GM21717 (cell line): ENCODE measurements around the gene APLN.

Experiments
- ATAC-seq: cut with Tn5 transposase; IDR thresholded peaks from one replicate; pipeline ENCODE4 v1.9.1; 2021; ENCODE audit warnings: mild to moderate bottlenecking, moderate library complexity; ENCODE audit not compliant: unreplicated experiment

Gene APLN, protein sequence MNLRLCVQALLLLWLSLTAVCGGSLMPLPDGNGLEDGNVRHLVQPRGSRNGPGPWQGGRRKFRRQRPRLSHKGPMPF

DNA sequence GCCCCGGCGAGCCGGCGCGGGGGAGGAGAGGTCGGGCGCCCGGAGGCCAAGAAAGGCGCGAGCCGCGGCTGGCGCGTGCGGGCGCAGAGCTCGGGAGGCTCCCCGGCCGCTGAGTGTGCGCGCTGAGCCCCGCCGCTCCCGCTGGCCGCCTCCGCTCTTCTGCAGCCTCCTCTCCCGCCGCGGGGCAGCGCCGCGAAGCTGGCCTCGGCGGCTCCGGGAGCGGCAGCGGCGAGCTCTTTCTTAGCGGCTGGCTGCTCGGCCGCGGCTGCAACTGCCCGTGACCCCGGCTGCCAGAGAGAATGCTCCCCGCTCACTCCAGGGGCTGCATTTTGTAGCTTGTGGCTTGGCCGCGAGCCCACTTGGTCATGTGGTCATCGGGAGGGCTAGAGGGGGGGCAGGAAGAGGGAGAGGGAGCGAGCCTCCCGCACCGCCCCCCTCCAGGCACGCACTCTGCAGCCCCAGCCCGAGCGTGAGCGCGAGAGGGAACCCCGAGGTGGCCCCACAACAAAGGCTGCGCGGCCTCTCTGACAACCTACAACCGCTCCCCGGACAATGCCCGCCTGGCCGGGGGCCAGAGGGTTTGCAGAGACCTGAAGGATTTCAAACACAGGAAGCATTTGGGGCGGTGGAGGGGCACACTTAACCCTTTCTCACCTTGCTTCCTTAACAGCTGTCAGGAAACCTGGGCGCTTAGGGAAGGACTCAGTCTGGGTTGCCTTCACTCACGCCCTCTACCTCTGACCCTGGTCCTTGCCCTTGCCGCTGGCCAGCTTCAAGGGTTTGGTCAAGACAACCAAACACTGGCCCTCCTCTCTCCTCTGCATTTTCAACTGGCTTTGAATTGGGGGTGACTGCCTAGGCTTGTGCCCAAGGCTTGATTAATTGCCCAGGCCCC, at the start of gene APLN:
TSS of gene APLN (minus strand) at position 305 of the 895 bp plus-strand sequence. CDS start 326 bp downstream, outside the sequence.
- no peak for ATAC-seq

DNA sequence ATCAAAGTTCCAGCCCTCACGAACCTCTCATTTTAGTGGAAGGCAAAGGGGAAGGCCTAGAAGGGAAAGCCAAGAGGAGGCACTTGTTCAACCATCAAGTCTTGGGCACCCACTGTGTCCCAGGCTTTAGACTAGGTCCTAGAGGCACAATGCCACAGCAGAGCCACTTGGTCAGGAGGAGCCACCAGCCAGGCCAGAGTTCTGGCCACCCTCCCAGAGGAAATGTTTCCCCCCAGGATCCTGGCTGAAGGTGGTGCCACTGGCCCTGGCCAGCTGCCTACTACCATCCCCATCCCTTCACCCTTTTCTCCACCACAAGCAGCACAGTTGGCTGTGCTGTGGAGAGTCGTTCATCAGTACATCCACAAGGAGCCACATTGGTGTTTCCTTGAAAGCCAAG, 49.7 kb upstream of the APLN start:
- ATAC-seq, result no peak

DNA sequence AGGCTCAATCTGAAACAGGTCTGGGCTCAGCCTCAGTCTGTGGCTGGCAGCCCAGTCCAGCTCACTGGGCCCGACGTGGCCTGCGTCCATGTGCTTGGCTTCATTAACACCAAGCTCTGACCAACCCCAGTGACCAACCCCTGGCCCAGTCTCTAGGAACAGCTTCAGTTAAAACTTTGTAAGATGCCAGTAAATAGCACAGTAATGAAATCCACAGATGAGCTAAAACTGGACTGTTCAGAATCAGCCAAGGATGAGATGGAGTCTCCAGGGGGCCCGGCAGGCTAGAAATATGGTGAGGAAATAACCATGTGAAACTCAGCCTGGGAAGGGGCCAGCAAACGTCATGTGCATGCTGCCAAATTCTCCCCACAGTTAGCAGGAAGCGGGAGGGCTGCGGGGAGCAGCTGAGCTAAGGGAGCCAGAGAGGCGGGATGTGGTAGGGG, 46.9 kb upstream of the APLN start:
- no peak for ATAC-seq

DNA sequence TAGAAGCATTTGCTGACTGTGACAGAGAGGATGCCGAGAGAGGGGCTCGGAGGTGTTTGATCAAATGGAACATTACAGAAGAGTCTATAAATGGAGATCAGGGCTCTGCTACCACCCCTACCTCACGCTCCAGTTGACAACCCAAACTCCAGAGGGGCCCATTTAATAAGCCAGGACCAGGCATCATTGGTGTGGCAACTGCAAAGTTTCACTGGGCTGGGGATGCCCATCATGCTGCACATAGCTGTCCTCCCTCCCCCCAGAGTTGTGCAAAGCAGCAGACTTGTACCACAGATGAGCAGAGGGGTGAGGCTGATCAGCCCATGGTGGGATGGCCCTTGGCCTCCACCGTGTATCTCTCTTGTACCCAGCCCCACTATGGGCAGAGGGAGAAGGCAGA, 45.8 kb upstream of the APLN start:
- no peak for ATAC-seq

DNA sequence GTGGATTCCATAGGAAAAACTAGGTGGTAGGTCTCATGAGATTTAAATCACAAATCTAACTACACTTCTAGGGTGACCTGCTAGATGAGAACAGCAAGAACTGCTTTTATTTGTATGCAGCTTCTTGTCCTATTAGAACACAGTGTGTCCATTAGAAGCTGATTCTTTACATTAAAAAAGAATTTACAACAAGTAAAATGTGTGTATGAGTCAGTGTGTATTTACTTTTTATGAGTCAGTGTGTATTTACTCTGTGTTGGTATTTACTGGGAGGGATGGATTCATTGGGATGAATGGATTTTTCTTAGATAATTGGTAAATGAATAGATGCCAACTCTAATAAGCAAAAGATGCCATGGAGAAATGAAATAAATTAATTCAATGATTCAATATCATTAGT, 43.4 kb upstream of the APLN start:
- ATAC-seq, result no peak

DNA sequence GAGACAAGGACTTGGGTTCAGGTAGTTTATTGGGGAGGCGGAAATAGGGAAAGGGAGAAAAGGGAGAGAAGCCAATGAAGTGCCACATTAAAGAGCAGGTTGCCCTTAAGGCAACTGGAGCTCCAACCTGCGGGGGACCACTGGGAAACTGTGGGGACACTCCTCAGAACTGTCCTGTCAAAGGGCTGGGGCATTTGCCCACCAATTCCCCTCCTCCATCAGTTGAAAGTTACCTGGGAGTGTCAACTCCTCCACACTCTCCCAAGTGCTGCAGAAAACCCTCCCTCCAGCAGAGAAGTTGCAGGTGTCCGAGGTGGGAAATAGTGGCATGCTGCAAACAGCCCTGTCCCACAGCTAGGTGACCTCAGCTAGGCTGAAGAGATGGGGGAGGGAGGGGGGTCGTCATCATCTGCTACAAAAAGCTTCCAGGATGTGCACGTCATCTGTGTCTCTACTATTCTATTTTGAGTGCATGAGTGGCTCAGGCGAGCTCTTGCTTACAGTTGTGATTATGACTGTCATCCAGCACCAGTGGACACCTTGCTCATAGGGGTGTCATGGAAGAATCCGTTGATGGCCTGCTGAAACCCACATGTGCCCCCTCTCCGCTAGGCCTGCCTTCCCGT, 42.6 kb upstream of the APLN start:
- no peak for ATAC-seq

DNA sequence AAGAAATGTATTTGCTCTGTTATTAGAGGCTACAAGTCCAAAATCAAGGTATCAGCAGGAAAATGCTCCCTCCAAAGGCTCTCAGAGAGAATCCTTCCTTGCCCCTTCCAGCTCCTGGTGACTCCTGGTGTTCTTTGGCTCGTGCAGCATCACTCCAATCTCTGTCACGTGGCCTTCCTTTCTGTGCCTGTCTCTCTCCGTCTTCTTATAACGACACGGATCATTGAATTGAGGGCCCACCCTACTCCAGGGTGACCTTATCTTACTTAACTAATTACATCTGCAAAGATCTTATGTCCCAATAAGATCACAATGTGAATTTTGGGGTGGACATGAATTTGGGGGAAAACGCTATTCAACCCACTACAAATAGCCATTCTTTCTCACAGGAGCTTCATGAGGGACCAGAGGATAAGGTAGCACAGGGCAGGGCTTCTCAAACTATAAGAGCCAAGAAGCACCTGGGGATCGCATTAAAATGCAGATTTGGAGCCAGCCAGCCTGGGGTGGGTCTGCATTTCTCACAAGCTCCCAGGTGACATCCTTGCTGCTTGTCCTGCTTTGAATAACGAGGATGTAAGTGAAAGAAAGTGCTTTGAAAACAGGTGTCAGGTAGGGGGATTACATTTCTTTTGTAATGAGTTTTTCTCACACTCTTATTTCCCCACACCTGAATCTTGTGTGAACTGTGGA, 41.9 kb upstream of the APLN start:
- no peak for ATAC-seq

DNA sequence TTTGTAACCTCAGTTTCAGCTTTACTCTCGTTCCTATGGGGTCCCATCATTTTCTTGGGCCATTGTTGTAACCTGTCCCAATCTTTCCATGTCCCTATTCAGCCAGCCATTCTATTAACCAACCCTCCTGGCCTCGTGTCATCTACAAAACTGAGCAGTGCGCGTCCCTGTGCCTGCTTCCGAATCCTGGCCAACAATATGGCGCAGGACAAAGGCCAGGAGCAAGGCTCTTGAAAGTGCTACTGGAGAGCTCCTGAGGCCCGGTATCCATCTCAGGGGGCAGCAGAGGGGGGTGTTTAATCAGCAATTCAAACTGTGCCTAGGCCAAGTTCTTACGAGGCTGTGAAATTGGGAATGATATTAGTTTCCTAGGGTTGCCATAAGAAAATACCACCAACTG, 41.2 kb upstream of the APLN start:
- ATAC-seq, result no peak

DNA sequence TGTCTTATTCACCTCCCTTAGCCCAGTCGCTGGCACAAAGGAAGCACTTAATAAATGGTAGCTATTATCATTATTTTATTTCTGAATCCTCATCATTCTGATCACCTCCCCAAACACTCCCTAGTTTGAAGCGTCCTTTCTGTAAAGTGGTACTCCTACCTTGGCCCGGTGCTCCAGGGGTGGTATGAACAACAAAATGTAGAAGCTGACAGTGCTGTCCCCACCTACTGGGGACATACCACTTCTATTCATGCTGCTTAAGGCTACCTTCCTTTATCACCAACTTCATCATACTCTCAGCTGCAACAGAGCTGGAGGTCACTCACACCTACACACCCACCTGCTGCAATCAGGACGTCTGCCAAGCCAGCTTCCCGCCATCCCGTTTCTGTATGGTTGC, 40.8 kb upstream of the APLN start:
- no peak for ATAC-seq

DNA sequence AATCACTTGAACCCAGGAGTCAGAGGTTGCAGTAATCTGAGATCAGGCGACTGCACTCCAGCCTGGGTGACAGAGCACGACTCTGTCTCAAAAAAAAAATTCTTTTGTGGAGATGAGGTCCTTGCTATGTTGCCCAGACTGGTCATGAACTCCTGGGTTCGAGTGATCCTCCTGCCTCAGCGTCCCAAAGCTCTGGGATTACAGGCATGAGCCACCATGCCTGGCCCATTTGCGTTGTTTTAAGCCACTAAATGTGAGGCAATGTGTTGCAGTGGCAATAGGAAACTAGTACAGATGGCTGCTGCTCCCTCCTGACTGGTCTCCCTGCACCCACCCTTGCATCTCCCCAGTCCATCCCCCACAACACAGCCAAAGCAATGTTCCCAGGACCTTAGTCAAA, 40.0 kb upstream of the APLN start:
- ATAC-seq, result no peak

DNA sequence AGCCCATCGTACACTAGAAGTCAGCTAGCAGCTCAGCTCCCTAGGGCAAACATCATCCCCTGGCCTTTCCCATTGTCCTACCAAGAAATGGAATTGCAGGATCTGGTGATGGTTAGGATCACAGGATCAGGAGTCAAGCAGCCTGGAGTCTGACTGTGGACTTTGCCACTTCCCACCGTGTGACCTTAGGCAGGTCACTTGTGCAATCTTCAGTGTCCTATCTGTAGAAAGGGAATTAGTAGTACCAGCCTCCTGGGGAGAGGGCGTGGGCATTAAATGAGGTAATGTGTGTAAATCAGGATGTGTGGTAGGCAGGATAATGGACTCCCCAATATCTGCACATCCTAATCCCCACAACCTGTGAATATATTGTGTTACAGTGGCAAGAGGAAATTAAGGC, 38.6 kb upstream of the APLN start:
- ATAC-seq, result no peak

DNA sequence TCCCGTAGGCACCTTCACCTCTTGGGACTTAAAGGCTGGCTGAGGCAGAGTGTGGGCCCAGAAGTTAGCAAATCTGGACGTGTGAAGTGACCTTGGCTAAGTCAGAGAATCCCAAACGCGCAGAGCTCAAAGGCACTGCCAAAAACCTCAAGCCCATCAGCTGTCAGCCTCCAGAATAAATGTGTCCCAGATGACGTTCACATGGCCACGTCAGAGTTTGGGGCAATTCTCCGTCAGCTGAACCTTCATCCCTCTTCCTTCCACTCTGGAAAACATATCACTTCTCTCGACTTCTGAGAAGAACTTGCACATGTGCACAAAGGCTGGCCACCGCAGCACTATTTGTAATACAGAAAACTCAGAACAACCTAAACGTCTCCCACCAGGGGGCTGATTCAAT, 35.7 kb upstream of the APLN start:
- no peak for ATAC-seq

DNA sequence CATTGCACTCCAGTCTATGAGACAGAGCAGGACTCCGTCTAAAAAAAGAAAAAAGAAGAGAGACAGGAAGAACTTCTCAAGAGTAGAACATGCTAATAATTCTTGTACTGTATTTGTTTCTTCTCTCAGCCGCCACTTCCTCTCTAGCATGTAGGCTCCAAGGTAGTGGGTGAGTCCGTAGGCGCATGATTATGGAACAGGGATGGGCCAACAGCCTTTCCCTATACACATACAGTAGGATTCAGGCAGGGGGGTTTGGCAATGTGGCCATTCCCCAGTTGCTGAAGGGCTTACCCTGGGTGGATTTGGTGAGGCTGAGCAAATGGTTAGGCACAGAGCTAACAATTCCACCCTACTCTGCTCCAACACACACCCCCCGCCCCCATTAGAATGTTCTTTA, 35.0 kb upstream of the APLN start:
- ATAC-seq, result no peak

DNA sequence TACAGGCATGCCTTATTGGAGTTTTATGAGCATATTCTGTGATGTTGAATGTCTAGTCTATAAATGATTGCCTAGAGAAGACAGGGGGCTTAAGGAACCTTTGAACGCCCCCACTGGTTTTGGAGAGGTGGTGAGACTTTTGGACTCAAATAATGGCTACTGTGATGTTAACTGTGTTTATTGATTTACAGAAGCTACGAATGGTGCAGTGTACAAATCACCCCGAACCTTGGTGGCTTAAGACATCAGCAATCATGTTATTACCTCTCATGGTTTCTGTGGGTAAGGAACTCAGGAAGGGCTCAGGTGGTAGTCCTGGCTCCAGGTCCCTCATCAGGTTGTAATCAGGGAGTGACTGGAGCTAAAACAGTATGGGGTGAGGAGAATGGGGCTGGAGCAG, 33.3 kb upstream of the APLN start:
- ATAC-seq, result no peak

DNA sequence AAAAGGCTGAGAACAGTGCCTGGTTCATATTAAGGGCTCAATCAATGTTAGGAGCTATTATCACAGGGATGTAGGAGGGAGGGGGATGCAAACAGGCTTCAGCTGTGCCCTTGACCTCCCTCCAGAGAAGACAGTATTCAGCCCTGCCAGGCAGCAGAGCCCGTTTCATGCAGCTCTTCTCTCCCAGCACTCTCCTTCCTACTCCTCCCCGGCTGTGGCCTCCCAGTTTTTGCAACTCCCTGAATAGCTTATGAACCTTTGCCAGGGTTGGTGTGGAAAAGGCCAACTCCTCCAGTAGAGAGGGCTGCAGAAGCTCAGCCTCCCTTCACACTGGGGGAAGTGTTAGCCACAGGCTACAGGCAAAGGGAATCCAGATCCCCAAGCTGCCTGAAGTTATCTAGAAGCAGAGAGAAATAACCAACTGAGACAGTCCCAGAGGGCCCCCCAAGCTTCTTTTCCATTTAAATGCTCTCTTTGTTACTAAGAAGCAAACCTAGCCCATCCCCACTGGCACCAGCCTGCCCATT, 31.7 kb upstream of the APLN start:
- no peak for ATAC-seq

DNA sequence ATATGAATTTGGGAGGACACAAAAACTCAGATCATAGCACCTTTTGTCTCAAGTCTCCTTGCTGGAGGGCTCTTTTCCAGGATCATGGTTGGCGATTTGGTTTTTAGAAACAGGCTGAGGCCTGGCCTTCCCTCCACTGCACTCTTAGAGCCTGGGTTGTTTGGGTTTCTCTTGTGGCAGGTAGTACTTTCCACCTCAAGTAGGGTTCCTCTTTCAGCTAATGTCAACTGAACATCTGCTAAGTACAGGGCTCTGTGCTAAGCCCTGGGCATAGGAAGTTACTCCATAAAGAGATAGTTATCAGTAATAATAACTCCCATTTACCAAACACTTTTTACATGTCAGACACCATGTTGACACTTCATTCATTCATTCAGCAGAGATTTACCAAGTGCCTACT, 28.2 kb upstream of the APLN start:
- ATAC-seq, result no peak

DNA sequence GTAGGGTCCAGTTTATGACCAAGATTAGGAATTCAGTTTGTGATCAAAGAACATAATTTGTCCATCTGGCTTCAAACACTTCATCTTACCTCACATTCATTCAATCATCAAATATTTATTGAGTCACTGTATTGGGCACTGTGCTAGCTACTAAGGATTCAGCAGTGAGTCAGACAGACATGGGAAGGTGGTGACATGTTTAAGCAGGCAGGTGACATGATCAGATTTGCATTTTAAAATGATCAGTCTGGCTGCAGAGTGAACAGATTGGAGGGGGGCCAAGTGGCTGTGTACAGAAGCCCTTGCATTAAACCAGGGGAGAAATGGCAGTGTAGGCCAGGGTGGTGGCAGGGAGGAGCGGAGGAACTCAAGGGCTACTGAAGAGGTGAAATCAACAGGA, 25.1 kb upstream of the APLN start:
- no peak for ATAC-seq

DNA sequence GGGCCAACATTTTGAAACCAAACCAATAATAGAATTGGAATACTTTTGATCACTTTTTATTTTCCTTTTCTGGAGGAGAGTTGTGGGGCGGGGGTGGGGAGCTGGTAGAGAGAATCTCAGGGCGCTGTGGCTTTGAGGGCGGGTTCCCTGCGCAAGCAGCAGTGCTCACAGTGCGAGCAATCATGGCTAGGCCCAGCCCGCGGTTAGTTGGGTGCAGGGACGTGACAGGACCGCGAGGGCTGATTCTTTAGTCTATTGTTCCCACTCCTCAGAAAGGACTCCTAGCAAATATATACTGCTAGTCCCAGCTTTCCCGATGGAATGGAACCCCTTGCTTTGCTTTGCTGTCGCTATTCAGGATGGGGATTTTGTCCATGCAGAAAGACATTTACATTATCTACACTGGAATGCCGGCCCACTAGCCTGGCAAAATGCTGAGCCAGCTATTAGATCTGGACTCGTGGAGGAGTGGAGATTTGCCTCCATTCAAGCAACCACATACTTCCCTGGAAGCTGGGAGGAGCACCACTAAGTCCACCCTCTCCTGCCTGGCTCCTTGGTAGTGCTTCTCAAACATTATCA, 23.9 kb upstream of the APLN start:
- no peak for ATAC-seq

DNA sequence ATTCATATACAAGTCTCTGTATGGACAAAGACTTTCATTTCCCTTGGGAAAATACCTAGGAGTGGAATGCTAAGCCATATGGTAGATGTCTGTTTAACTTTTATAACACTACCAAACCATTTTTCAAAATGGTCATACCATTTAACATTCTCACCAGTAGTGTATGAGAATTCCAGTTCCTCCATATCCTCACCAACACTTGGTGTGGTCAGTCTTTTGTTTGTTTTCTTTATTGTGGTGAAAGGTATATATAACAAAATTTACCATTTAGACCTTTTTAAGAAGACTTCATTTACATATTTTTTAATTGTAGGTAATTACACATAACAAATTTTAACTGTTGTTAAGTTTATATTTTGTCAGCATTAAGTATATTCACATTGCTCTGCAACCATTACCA, 12.7 kb upstream of the APLN start:
- no peak for ATAC-seq

DNA sequence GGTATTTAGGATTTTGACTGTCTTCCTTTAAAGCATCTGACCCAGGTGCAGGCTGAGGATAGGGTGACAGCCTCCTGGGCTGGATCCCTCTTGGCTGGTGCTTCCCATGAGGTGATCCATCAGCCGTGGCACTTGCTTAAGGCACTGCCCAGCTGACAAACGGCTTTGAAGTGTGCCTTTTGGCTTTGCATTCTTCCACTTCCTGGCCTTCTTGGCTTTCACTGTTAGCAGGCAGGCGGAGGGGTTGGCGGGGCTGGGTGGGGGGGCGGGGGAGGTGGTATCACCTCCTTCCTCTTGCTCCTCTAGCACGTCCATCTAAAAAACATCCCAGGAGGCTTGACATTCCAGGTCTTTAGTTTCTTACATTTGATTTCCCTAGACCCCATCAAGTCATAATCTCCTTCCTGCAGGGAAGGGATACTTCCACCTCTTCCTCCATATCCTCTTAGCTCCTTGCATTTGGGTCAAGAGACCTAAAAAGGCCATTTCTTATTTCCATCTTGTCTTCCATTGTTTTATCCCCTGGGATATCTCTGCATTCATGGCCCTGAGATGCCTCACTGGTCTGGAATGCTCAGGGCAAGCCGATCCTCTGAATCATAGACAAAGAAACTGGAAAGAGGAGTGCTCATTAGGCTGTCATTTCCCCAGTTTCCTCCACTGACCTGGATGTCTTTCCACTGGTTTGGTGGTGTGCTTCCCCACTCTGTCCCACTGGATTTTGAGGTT, 11.3 kb upstream of the APLN start:
- ATAC-seq, result no peak
